ENCODE results near the gene SIGLEC5.
A peak's percentile ranks its signal among the peaks of the same experiment; 100 is the strongest.

The SIGLEC5 gene

DNA sequence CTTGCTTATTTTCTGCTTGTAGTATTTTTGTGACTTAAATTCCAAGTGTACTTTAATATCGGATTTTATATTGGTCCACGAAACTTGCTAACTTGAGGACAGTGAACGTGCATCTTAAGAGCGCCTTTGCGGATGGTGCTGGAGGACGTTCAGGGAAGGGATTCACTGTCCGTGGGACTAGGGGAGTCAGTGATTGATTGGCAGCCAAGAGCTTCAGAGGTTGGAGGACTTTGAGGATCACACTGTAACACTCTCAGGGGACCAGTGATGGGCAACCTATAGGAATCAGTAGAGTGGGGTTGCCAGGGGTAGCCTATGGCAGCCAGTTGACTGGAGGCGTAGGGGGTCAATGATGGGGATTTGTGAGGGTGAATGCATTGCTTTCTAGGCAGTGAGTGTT lies 58.6 kb downstream of the SIGLEC5 start:
- Histone ChIP-seq H3K4ac (ENCODE audit: low read length) (no peak overlapping the region), H3K79me1 (ENCODE audit: low read depth, low read length) (no peaks in the 10 kb centered on the region), H2AK5ac (ENCODE audit: low read depth, low read length) (no peak overlapping the region), H3K4me2 (ENCODE audit: insufficient read depth, low read length, poor library complexity, severe bottlenecking) (peak overlapping the region; percentile 74), H3K9me3 (replicated peaks in 1 of 2; ENCODE audit: control insufficient read depth in 2 of 2, insufficient read depth in 1 of 2, low read depth in 1 of 2, low read length in 2 of 2) (no peaks in the 10 kb centered on the region), H3K14ac (ENCODE audit: low read length) (no peak overlapping the region), H3K18ac (ENCODE audit: low read length) (no peak overlapping the region), H2BK120ac (ENCODE audit: low read depth, low read length) (no peak overlapping the region), H2AFZ (ENCODE audit: low read length) (peak overlapping the region; percentile 93), H2BK12ac (ENCODE audit: low read length) (no peak overlapping the region), H3K23ac (ENCODE audit: low read depth, low read length, poor library complexity) (no peak overlapping the region), H3K27ac (replicated peaks; ENCODE audit: low read length) (no peak overlapping the region), H2BK5ac (ENCODE audit: low read length) (no peak overlapping the region), H4K91ac (ENCODE audit: low read depth, low read length, poor library complexity) (no peak overlapping the region), H3K9ac (ENCODE audit: low read depth, low read length, poor library complexity) (peak overlapping the region; percentile 46), H3K36me3 (replicated peaks in 1 of 2; ENCODE audit: control insufficient read depth in 2 of 2, insufficient read depth in 2 of 2, low read length in 2 of 2) (peaks cover 8 to 29% of the 10 kb centered on the region in 2 donors), H3K27me3 (ENCODE audit: control insufficient read depth in 3 of 3, insufficient read depth in 3 of 3, low read depth in 1 of 3, low read length in 3 of 3) (peaks cover 0 to 3% (median 0%) of the 10 kb centered on the region in 3 experiments), H4K8ac (ENCODE audit: low read depth, low read length) (no peak overlapping the region), H3K4me1 (ENCODE audit: control insufficient read depth in 2 of 2, insufficient read depth in 1 of 2, low read depth in 1 of 2, low read length in 2 of 2) (peaks cover 0 to 6% of the 10 kb centered on the region in 2 donors), H2BK15ac (ENCODE audit: low read length) (no peak overlapping the region), H3K4me3 (ENCODE audit: low read length in 2 of 2) (peak overlapping the region; percentile 76 to 82)
- no peak for DNase-seq (ENCODE audit: low spot score)
- WGBS, 2 donors (ENCODE audit: extremely low coverage in 2 of 2, insufficient read length in 2 of 2, insufficient replicate concordance in 1 of 2), result no CpG with 5 or more reads among the region's 8 CpGs

DNA sequence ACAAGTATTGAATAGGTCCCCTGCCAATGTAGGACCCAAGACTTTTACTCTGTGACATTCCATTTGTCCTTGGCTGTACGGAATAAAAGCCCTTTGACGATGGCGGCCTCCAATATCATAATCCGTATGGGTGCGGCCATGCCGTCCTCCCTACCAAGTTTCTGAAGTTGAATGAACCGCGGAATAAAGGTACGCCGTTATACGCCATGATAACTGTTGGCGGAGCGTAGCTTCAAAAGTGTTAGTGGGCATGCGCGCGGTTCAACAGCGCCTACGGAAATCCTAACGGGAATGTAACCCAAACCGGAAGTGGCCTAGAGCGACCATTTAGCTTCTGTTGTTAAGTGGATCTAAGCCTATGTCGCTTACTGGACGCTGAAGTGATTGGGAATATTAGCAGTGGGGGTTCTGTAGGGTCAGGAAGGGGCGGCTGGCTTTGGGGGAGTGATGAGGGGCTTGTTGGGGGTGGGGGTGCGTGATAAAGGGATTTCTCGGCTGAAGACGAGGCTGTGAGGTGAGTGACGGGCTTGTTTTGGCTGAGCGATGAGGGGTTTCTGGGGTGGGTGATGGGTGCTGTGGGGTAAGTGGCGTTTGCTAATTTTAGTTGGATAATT lies 59.1 kb downstream of the SIGLEC5 start, which contains the start of gene ZNF175:
Gene ZNF175, plus strand, starts transcription at position 322 of the 614 bp plus-strand sequence. CDS start 2,047 bp downstream, outside the sequence.
- H2AK5ac ChIP-seq (ENCODE audit: low read depth, low read length), result no peak within 1 kb of the TSS
- H3K9ac ChIP-seq (ENCODE audit: low read depth, low read length, poor library complexity), result peak within 1 kb of the TSS; percentile 46
- H4K8ac ChIP-seq (ENCODE audit: low read depth, low read length), result no peak within 1 kb of the TSS
- H4K91ac ChIP-seq (ENCODE audit: low read depth, low read length, poor library complexity), result no peak within 1 kb of the TSS
- H3K4me3 ChIP-seq (ENCODE audit: low read length in 2 of 2), result peak within 1 kb of the TSS; percentile 76 to 82
- H3K4me2 ChIP-seq (ENCODE audit: insufficient read depth, low read length, poor library complexity, severe bottlenecking), result peak within 1 kb of the TSS; percentile 74
- H2BK120ac ChIP-seq (ENCODE audit: low read depth, low read length), result no peak within 1 kb of the TSS
- no peak within 1 kb of the TSS for H3K27ac ChIP-seq (replicated peaks; ENCODE audit: low read length)
- H3K79me1 ChIP-seq (ENCODE audit: low read depth, low read length), result no peaks in the 10 kb centered on the region
- H2BK5ac ChIP-seq (ENCODE audit: low read length), result no peak within 1 kb of the TSS
- no peak within 1 kb of the TSS for H3K23ac ChIP-seq (ENCODE audit: low read depth, low read length, poor library complexity)
- no peaks in the 10 kb centered on the region for H3K9me3 ChIP-seq (replicated peaks in 1 of 2; ENCODE audit: control insufficient read depth in 2 of 2, insufficient read depth in 1 of 2, low read depth in 1 of 2, low read length in 2 of 2)
- peaks cover 0 to 6% of the 10 kb centered on the region in 2 donors for H3K4me1 ChIP-seq (ENCODE audit: control insufficient read depth in 2 of 2, insufficient read depth in 1 of 2, low read depth in 1 of 2, low read length in 2 of 2)
- WGBS, 2 donors (ENCODE audit: extremely low coverage in 2 of 2, insufficient read length in 2 of 2, insufficient replicate concordance in 1 of 2), result no CpG with 5 or more reads among the region's 30 CpGs
- H2BK12ac ChIP-seq (ENCODE audit: low read length), result no peak within 1 kb of the TSS
- H3K14ac ChIP-seq (ENCODE audit: low read length), result no peak within 1 kb of the TSS
- H3K27me3 ChIP-seq (ENCODE audit: control insufficient read depth in 3 of 3, insufficient read depth in 3 of 3, low read depth in 1 of 3, low read length in 3 of 3), result peaks cover 0 to 5% (median 0%) of the 10 kb centered on the region in 3 experiments
- H3K36me3 ChIP-seq (replicated peaks in 1 of 2; ENCODE audit: control insufficient read depth in 2 of 2, insufficient read depth in 2 of 2, low read length in 2 of 2), result peaks cover 5 to 25% of the 10 kb centered on the region in 2 donors
- no peak within 1 kb of the TSS for H3K18ac ChIP-seq (ENCODE audit: low read length)
- H2AFZ ChIP-seq (ENCODE audit: low read length), result peak within 1 kb of the TSS; percentile 93
- peak; percentile 95 for DNase-seq (ENCODE audit: low spot score)
- H3K4ac ChIP-seq (ENCODE audit: low read length), result no peak within 1 kb of the TSS
- H2BK15ac ChIP-seq (ENCODE audit: low read length), result no peak within 1 kb of the TSS

DNA sequence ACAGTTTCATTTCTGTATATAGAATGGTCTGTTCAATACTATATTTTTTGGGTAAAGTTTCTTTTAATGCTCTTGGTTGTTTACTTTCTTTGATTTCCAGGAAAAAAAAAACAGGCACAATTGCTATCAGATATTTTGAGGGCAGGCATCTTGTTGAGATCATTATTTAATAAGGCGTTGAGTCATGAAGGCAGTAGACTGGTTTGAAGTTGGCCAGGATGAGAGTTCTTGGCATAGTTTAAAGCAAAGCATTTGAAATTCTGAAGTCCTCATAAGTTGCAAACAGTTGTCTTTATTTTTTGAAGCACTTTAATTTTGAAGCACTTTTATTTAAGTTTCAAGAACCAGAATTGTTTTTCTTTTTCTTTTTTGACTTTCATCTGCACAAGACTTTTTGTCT lies 61.7 kb downstream of the SIGLEC5 start:
- Histone ChIP-seq H3K36me3 (replicated peaks in 1 of 2; ENCODE audit: control insufficient read depth in 2 of 2, insufficient read depth in 2 of 2, low read length in 2 of 2) (peaks cover 4 to 6% of the 10 kb centered on the region in 2 donors), H3K4me2 (ENCODE audit: insufficient read depth, low read length, poor library complexity, severe bottlenecking) (no peak overlapping the region), H3K4me1 (ENCODE audit: control insufficient read depth in 2 of 2, insufficient read depth in 1 of 2, low read depth in 1 of 2, low read length in 2 of 2) (peaks cover 0 to 6% of the 10 kb centered on the region in 2 donors), H2BK120ac (ENCODE audit: low read depth, low read length) (no peak overlapping the region), H3K23ac (ENCODE audit: low read depth, low read length, poor library complexity) (no peak overlapping the region), H2AK5ac (ENCODE audit: low read depth, low read length) (no peak overlapping the region), H4K91ac (ENCODE audit: low read depth, low read length, poor library complexity) (no peak overlapping the region), H3K18ac (ENCODE audit: low read length) (no peak overlapping the region), H3K14ac (ENCODE audit: low read length) (no peak overlapping the region), H2AFZ (ENCODE audit: low read length) (no peak overlapping the region), H3K79me1 (ENCODE audit: low read depth, low read length) (no peaks in the 10 kb centered on the region), H3K4ac (ENCODE audit: low read length) (no peak overlapping the region), H3K27ac (replicated peaks; ENCODE audit: low read length) (no peak overlapping the region), H4K8ac (ENCODE audit: low read depth, low read length) (no peak overlapping the region), H2BK5ac (ENCODE audit: low read length) (no peak overlapping the region), H3K9me3 (replicated peaks in 1 of 2; ENCODE audit: control insufficient read depth in 2 of 2, insufficient read depth in 1 of 2, low read depth in 1 of 2, low read length in 2 of 2) (no peaks in the 10 kb centered on the region), H2BK12ac (ENCODE audit: low read length) (no peak overlapping the region), H2BK15ac (ENCODE audit: low read length) (no peak overlapping the region), H3K9ac (ENCODE audit: low read depth, low read length, poor library complexity) (no peak overlapping the region), H3K27me3 (ENCODE audit: control insufficient read depth in 3 of 3, insufficient read depth in 3 of 3, low read depth in 1 of 3, low read length in 3 of 3) (peaks cover 0 to 29% (median 0%) of the 10 kb centered on the region in 3 experiments), H3K4me3 (ENCODE audit: low read length in 2 of 2) (no peak overlapping the region)
- DNase-seq (ENCODE audit: low spot score), result no peak
- WGBS, 2 donors (ENCODE audit: extremely low coverage in 2 of 2, insufficient read length in 2 of 2, insufficient replicate concordance in 1 of 2), result no CpG with 5 or more reads among the region's 1 CpG

DNA sequence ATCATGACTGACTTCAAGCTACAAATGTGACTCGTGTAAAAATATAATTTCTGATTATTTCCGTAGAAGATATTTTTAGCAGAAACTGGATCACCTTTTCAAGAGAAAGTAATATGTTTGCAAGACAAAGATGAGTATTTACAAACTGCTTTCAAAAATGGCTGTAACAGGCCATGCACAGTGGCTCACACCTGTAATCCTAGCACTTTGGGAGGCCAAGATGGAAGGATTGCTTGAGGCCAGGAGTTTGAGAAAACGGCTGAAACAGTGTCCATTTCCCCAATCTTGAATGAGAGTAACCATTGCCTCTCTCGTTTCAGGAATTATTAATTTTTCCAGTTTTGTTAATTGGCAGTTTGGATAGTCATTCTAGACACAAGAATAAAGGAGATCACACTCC lies 62.6 kb downstream of the SIGLEC5 start:
- H2BK15ac ChIP-seq (ENCODE audit: low read length), result no peak overlapping the region

More for the DNA sequence above, 62.6 kb downstream of the SIGLEC5 start:
- H3K4ac ChIP-seq (ENCODE audit: low read length), result no peak overlapping the region
- H2AK5ac ChIP-seq (ENCODE audit: low read depth, low read length), result no peak overlapping the region
- H3K27me3 ChIP-seq (ENCODE audit: control insufficient read depth in 3 of 3, insufficient read depth in 3 of 3, low read depth in 1 of 3, low read length in 3 of 3), result peaks cover 0 to 29% (median 0%) of the 10 kb centered on the region in 3 experiments
- H3K79me1 ChIP-seq (ENCODE audit: low read depth, low read length), result no peaks in the 10 kb centered on the region
- peaks cover 0 to 6% of the 10 kb centered on the region in 2 donors for H3K4me1 ChIP-seq (ENCODE audit: control insufficient read depth in 2 of 2, insufficient read depth in 1 of 2, low read depth in 1 of 2, low read length in 2 of 2)
- H2BK120ac ChIP-seq (ENCODE audit: low read depth, low read length), result no peak overlapping the region
- no CpG with 5 or more reads among the region's 4 CpGs for WGBS, 2 donors (ENCODE audit: extremely low coverage in 2 of 2, insufficient read length in 2 of 2, insufficient replicate concordance in 1 of 2)
- H3K9ac ChIP-seq (ENCODE audit: low read depth, low read length, poor library complexity), result no peak overlapping the region
- H2BK5ac ChIP-seq (ENCODE audit: low read length), result no peak overlapping the region
- H3K4me2 ChIP-seq (ENCODE audit: insufficient read depth, low read length, poor library complexity, severe bottlenecking), result no peak overlapping the region
- H3K36me3 ChIP-seq (replicated peaks in 1 of 2; ENCODE audit: control insufficient read depth in 2 of 2, insufficient read depth in 2 of 2, low read length in 2 of 2), result no peaks in the 10 kb centered on the region
- H3K18ac ChIP-seq (ENCODE audit: low read length), result no peak overlapping the region
- H3K23ac ChIP-seq (ENCODE audit: low read depth, low read length, poor library complexity), result no peak overlapping the region
- no peak overlapping the region for H2BK12ac ChIP-seq (ENCODE audit: low read length)
- H3K14ac ChIP-seq (ENCODE audit: low read length), result no peak overlapping the region
- no peak overlapping the region for H3K27ac ChIP-seq (replicated peaks; ENCODE audit: low read length)
- H2AFZ ChIP-seq (ENCODE audit: low read length), result no peak overlapping the region
- DNase-seq (ENCODE audit: low spot score), result no peak
- no peaks in the 10 kb centered on the region for H3K9me3 ChIP-seq (replicated peaks in 1 of 2; ENCODE audit: control insufficient read depth in 2 of 2, insufficient read depth in 1 of 2, low read depth in 1 of 2, low read length in 2 of 2)
- H4K8ac ChIP-seq (ENCODE audit: low read depth, low read length), result no peak overlapping the region
- H3K4me3 ChIP-seq (ENCODE audit: low read length in 2 of 2), result no peak overlapping the region
- H4K91ac ChIP-seq (ENCODE audit: low read depth, low read length, poor library complexity), result no peak overlapping the region

Data from neuronal stem cell (in vitro differentiated cells).